M059J (cell line): ENCODE measurements around the gene COL13A1. TPM values are rescaled to one million over a fixed set of nuclear protein-coding genes. Genes with fewer than 3 reads are reported as not detected.

Source experiments
- DNase-seq: peaks from one replicate; pipeline ENCODE4 v3.0.0-alpha.2; 2012; ENCODE audit warnings: low read depth
- total RNA-seq: library from RNA; depleted of rRNA; stranded (reverse); fragments of >200 nt; shearing (Covaris generic); gene quantifications from 2 replicates; pipeline ENCODE4 v1.2.3, GENCODE V29; 2014; rRNA removed

The COL13A1 gene
- total RNA-seq: 5.7 and 15.6 TPM in 2 replicates

DNA sequence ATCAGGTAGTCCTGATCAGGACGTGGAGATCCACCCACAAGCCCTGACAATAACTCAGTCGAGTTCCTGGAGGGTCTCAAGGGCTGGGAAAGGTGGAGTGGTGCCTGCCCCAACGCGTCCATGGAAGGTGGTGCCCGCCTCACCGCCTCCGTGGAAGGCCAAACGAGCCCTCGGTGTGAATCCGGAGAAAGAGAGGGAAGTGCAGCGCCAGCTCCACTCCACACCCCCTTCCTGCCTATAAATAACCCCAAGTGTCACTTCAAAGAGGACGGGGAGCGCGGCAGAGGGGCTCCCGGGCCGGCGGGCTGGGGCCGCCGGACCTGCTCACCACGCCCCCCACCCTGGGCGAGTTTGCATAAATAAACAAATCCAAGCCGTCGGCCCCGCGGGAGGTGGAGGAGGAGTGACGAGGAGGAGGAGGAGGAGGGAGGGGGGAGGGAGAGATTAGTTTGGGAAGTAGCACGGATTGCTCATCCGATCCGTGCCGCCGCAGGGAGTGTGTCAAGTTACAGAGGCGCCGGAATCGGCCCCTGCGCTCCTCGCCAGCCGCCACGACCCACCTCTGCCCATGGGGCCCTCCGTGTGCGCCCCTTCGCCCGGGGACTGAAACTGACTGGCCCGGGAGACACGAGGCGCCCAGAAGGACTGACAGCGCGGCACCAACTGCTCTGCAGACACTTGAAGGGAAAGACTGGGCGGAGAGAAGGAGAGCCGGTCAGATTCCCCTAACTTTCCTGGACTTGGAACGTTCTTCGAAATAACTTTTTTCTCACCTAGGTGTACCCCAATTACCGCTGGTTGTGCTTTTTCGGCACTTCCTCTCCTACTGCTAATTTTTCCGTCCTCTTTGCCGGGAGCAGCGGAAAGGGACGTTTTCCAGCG lies at the start of gene COL13A1:
COL13A1 (plus strand) TSS at position 473 of the 882 bp plus-strand sequence. CDS start 518 bp downstream, outside the sequence.
- DNase-seq: peak; percentile 84

DNA sequence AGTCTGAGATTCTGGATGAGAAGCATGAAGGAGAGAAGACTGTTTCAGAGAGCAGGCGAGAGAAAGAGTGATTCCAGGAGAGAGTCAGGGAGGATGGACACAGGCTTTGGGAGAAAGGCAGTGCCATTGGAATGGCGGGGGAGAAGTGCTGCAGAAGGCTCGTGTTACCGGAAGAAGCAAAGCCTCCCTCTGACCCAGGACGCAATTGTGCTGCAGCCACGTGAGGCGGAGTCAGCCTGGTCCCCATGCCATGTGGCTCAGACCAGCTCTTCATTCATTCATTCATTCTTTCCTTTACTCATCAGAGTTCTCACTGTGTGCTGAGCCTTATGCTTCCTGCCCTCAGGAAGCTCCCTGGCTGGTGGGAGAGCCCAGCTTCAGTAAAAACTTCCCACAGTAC lies 49.2 kb upstream of the COL13A1 start:
- DNase-seq: no peak

DNA sequence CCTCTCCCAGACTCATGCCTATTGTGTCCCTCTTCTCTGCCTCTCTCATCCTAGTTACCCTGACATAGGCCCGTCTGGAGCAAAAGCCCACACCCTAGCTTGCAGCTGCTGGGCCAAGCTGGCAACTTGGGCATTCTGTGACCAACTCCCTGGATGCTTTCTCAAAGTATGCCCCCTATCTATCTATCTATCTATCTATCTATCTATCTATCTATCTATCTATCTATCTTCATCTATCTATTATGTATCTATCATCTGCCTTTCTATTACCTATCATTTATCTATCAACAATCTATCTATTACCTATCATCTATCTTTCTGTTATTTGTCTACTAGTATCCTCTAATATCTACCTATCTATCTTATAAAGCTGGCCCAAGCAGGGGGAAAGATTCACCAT lies 45.4 kb upstream of the COL13A1 start:
- no peak for DNase-seq

DNA sequence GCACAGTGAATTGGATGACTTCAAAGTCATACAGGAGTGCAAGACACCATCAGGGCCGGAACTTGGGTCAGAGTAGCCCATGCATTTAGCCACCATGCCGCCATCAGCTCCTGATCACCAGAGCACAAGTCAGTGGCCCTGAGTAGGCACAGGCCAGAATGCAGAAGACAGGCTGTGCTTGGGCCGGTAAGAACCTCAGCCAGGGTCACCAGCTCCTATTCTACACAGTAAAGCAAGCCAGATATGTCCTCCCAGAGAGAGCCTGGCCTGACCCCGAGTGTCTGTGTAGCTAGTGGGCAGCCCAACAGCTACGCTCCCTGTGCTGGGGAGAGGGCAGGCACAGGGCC lies 44.5 kb upstream of the COL13A1 start:
- no peak for DNase-seq

DNA sequence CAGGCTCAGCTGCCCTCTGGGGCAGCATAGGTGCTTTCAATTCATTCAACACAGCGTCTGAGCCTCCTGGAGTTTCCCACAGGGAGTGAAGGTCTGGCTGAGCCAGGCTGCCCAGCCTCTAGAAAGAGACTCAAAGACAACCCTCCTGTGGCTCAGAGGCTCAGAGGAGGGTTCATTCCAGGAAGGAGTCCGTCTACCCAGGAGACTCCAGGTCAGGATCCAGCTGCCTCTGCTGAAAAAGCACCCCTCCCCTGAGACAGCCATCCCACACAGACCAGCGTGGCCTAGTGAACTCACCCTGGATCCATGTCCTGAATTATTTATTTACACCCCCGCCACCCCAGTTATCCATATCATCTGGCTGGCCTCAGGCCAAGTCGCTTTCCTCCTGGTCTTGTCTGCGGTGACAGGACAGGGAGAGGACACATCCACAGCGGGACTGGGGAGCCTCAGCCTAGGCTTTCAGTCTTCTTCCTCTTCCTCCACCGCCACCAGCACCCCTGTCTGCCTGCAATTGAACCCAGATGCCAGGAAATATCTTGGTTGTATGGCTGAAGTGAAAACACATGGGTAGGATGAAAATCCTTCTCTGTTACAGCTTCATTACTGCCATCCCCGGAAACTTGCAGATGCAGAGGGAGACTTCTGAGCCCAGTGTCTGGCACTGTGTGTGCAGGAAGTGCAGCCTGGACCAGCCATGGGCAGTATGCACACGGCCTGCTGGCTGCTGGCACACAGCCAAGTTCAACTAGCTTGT lies 44.0 kb upstream of the COL13A1 start:
- no peak for DNase-seq

DNA sequence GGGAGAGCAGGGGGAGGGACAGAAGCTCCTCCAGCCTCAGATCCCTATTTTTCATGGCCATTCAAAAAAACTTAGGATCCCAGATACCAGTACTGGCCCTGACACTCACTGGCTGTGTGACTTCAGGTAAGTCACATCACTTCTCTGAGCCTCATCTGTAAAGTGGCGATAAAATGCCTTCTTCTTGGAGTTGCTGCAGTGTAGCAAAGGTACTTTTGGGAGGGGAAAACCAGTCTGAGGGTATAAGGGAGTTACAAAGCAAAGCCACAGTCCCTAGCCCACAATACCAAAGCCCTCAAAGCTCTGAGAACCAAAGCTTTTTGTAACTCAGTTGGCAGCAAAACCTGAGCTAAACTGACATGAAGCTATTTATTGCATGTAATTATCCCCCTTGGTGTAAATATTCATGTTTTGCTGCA lies 43.4 kb upstream of the COL13A1 start:
- no peak for DNase-seq

DNA sequence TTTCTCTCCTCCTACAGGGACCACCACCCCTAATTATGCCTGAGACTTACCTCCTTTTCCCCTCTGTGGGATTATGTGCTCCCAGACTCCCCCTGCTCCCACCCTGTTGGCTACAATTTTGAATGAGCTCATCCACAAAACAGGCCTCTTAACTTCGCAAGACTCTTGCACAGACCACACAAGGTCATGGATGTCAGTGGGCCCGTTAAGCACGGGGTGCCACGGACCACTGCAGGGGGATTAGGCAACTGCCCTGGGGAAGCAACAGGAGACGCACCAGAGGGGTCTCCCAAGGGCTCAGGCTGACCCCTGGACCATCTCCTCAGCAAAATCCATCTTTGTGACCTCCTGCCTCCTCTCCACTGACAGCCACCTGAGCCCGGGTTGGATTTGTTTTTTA lies 42.1 kb upstream of the COL13A1 start:
- DNase-seq: no peak

DNA sequence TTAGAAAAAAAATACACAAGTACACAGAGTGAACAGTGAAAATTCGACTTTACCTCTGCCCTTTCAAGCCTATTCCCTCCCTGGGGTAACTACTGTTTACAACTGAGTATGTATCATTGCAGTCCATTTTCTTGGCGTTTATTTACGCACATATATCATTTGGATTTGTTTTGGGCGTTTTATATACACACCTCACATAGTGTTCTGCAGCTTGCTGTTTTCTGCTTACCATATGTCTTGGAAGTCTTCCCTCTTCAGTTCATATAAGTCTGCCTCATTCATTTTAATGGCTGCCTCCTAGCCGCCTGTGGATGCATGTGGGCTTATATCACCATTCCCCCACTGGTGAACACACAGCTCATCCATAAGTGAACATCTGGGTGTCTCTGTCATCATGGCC lies 41.6 kb upstream of the COL13A1 start:
- DNase-seq: no peak

DNA sequence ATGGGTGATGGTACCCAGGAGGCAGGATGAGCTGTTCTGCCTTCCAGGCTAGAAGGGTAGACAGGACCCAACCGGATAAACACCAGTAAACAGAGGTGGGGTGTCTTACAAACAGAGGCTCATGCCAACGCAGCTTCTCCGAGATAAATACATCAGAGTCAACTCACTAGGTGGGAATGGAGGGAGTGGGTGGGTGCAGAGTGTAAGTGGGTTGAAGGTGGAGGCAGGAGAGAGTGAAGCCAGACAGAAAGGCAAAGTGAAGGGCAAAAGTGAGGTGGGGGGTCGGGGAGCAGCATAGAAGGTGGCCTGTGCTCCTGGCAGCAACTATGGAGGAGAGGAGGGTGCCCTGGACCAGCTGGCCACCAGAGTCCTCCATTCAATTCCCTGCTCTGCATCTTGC lies 40.4 kb upstream of the COL13A1 start:
- DNase-seq: no peak

DNA sequence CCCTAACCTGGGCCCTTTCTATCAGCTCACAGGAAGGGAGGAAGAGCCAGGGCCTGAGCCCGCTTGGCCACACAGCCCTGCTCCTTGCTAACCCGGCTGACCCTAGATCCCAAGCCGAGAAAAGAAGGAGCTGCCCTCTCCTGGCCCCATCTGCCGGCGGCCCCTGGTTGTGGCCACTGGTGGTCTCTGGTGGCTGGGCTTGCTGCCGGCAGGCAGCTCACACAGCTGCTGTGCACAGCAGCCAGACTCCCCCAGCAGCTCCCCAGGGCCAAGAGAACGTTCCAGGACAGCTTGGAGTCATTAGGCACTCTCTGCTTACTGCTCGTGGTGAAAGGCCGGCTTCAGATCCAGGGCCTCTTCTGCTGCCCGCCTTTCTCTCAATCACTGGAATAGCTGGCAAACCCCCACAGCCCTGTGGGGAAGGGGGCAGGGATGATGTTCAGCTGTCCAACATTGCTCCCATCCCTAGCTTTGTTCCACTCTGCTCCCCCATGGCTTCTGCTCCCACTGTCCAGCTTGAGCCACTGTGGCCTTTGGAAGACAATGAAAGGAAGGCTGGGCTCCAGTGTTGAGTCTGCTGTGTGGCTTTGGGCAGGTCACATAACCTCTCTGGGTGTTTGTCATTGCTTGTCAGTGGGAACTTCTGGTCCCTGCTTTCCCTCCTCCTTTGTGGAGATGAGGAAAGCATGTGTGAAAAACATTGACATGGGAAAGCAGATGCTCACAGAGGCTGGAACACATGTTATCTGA lies 35.4 kb upstream of the COL13A1 start:
- DNase-seq: no peak

DNA sequence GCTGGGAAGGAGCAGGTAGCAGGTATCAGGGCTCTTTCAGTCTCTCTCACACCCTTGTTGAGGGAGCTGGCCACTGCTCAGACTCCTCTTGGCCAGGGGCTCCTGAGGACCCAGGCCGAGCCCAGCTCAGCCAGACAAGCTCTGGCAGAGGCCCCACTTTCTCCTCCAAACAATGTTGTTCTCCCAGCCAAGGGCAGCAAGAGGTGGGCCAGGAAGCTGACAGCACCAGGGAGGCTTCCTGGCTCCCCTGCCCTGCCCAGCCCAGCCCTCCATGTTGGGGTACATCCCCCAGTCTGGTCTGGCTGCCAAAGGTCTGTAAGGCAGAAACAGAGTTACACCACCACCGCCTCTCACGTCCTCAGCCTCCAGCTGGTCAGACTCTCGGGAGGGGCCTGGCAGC lies 33.9 kb upstream of the COL13A1 start:
- DNase-seq: no peak

DNA sequence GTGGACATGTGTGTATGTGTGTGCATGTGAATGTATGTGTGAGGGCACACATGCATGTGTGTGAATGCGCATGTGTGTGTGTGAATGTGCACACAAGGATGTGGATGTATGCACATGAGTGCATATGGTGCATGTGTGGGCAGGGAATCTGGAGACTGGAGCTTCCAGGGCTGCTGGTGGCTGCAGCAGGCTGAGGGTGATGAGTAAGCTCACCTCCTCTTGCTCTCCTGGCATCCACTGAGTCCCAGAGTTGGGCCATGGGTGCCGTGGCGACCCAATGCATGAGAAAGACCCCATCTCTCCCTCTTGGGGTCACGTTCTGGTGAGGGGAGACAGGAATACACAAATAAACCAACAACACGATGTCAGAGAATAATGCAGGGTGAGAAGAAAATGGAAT lies 33.3 kb upstream of the COL13A1 start:
- no peak for DNase-seq

DNA sequence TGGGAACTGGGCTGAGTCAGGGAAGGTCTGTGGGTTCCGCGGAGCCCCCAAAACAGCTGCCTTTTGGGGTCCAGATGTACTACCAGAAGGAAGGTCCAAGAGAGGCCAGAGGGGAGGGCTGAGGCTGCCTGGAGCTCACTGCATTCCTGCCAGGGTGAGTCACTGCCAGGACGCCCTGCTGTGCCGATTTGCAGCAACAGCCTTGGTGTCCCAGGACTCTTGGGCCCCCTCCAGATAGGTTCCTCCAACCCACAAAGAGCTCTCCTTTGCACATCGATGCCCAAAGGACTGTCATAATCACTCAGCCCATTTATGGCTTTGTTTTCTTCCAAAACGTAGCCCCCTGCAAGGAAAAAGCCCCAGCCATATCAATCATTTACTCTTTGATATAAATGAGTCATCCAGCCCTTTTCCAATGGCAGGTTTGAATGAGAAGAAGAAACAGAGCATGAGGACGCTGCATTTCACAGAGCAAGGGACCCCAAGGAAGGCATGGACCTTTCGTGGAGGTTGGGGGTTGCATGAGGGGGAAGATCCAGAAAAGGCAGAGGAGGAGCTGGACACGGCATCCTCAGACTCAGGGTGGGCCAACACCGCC lies 32.2 kb upstream of the COL13A1 start:
- peak; percentile 90 for DNase-seq

DNA sequence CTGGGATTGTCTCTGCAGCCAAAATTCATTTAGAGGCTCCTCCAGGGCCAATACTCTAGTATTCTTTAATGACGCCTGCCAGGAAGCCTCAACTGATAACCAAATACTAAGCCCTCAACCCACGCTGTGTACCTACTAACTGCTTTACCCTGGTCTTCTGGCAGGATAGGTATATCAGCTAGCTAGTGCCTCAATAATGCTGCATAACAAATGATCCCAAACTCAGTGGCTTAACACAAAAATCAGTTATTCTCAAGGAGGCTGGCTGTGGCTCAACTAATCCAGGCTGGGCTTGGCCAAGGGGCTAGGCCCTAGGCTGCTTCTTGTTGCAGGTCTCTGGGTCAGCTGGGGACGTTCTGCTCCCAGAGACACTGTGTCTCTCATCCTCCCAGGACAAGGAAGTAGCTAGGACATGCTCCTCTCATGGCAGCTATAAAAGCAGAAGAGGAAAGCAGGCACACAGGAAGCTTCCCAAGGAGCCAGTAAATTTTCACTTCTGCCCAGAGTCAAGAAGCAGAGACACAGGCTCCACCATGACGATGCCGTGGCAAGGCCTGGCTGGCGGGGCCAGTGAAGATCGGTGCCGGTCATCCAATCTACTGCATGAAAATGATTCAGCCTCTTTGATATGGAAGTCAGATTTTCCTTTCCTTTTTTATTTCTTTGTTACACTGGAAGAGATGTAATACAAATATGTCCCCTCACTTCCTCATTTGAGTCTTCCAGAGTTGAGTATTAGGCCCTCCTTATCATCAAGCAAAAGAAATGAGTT lies 28.6 kb upstream of the COL13A1 start:
- DNase-seq: no peak

DNA sequence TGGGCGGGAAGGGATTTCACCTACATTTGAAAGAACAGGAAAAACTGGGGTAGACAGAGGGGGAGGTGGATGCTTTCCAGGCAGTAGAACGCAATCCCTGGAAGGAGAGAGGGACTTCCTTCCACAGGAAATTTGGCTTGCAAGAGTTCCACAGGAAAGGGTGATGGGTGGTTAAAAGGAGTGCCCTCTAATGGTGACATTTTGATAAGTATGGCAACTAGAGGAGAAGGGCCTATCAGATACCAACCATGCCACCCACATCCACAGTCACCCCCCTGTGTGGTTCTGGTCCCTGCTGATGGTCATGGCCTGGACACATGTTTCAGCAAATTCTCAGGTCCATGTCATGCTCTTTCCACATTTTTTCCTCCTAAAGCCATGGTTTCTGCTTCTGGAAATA lies 27.1 kb upstream of the COL13A1 start:
- no peak for DNase-seq

DNA sequence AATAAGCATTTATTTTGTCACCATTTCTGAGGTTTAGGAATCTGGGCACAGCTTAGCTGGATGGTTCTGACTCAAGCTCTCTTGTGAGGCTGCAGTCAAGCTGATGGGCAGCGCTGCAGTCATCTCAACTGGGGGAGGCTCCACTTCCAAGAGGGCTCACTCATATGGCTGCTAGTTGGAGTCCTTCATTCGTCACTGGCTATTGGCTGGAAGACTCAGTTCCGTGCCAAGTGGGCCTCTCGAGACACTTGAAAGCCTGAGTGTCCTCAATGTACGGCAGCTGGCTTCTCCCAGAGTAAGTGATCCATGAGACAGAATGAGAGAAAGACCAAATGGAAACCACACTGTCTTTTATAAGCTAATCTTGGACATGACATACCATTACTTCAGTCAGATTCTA lies 21.6 kb upstream of the COL13A1 start:
- no peak for DNase-seq

DNA sequence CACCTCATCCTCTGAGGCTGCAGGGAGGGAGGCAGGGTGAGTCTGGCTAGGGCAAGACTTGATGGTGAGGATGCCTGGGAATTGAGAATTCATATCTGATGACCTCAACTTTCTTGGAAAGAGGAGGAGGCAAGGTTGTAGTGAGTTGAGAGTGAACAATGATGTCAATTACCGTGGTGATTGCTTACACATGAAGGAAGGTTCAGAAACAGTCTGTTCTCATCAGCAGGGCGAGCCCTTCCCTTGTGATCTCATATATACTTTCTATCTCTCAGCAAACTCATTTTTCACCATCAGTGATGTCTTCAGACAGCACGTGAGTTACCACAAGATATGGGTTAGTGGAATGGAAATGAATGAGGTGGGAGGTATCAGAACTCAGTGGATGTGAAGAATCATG lies 20.1 kb upstream of the COL13A1 start:
- no peak for DNase-seq

DNA sequence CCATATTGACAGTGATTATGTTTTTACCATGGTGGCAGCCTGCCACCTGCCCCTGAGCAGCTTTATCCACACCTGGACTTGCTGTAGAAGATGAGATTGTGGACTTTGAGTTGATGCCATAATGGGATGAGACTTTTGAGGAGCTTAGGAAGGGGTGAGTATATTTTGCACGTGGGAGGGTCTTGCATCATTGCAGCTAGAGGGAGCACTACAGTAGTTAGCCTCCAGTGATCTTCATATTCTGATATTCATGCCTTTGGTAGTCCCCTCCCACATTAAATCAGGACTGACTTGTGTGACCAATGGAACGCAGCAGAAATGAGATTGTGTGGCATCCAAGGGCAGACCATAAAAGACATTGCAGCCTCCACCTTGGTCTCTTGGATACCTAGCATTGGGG lies 18.2 kb upstream of the COL13A1 start:
- DNase-seq: no peak

DNA sequence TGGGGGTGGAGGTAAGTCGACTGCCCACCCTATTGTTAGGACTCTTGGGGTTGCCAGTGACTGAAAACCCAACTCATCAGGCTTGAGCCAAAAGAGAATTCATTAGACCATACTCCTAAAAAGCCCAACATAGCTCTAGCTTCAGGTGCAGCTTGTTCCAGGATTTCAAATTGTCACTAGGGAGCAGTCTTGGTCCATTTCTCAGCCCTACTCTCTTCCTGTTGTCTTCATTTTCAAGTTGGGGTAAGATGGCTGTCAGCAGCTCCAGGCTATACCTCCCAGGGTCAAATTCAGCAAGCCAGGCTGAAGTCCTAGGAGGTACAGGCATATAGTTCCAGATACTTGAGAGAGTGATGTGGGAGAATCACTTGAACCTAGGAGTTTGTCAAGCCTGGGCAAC lies 14.9 kb upstream of the COL13A1 start:
- DNase-seq: peak; percentile 50

DNA sequence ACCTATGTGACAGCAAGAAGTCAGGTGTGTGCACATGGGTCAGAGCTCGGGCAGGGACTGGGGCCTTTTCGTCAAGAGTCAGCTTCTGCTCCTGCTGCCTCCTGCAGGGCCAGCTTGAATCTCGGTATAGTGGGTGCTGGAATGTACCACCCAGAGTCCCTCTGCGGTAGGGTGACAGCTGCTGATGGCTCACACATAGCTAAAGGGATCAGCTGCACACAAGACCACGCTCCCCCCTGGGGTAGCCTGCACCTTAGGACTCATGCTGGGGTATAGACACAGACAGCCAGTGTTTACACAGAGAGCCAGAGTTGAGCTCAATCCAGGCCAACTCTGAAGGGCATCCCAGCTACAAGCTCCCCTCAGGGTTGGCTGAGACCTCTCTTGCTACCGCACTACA lies 14.0 kb upstream of the COL13A1 start:
- DNase-seq: no peak

DNA sequence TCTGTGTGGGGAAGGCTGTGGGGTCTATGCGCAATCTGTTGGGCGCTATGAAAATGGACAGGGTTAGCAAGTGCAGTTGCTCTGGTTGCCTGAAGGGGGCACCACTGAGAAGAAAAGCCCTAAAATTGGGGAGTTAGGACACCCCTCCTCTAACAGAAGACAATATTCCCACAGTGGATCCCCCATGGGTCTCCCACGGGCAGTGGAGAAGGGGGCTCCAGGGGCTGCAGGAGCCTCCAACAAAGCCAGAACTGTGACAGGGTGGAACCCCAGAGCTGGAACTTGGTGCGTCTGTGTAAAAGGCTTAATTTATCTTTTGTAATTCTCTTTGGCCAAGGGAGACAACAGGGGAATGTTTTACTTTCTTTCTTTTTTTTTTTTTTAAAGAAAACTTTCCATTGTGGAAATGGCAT lies 12.5 kb upstream of the COL13A1 start:
- no peak for DNase-seq
